Fibroblast of mammary gland (primary cell): ENCODE data around the gene CCNB2.

ENCODE experiments used
- DNase-seq: peaks from one replicate; pipeline ENCODE4 v3.0.0-alpha.2; 2010; ENCODE audit warnings: low read depth
- H3K4me3 ChIP-seq: 2 replicates; pipeline ENCODE4 v1.5.1; 2011; ENCODE audit warnings: low read depth, mild to moderate bottlenecking, low read length, moderate library complexity; ENCODE audit not compliant: control insufficient read depth
- TF ChIP-seq, protein P1 (sequence below): conservative IDR thresholded peaks from 2 replicates; pipeline ENCODE4 v1.5.1; 2011; ENCODE audit warnings: low read depth, low read length, inconsistent platforms; ENCODE audit not compliant: control insufficient read depth, insufficient read depth

The CCNB2 gene

DNA sequence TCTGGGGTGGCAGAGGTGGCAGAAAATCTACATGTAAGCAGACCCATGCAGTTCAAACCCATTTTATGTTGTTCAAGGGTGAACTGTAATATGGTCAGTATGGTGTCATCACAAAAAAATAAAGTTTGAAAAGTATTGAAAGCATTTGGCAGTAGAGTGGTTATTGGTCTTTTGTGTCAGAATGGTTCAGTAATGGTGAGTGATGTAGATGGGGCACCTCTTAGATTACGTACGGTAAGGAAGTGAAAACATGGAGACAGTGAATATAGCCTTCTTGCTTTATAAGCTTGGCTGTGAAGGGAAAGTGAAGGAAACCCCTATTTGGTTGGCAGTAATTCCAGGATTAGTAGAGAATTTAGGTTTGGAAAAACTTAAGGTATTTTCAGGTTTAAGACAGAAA, 17.2 kb upstream of the CCNB2 start:
- H3K4me3 ChIP-seq = no peak overlapping the region
- DNase-seq = no peak
- TF ChIP-seq, protein P1, sequence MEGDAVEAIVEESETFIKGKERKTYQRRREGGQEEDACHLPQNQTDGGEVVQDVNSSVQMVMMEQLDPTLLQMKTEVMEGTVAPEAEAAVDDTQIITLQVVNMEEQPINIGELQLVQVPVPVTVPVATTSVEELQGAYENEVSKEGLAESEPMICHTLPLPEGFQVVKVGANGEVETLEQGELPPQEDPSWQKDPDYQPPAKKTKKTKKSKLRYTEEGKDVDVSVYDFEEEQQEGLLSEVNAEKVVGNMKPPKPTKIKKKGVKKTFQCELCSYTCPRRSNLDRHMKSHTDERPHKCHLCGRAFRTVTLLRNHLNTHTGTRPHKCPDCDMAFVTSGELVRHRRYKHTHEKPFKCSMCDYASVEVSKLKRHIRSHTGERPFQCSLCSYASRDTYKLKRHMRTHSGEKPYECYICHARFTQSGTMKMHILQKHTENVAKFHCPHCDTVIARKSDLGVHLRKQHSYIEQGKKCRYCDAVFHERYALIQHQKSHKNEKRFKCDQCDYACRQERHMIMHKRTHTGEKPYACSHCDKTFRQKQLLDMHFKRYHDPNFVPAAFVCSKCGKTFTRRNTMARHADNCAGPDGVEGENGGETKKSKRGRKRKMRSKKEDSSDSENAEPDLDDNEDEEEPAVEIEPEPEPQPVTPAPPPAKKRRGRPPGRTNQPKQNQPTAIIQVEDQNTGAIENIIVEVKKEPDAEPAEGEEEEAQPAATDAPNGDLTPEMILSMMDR = no peak

DNA sequence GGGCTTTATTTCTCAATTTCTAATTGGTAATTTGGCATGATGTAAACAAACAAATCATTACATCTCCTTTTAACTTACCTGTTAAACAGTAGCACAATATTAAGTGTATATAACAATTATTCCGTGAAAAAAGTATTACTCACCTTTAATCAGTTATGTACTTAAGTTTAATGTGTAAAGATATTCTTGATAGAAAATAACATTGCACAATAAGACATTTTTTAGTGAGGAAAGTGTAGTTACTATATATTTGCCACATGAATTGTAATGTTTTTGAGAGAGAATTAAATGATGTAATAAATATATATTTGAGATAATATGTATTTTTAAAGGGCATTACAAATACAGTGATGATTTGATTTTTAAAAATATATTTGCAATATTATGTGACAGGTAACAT, 10.9 kb upstream of the CCNB2 start:
- H3K4me3 ChIP-seq = no peak overlapping the region
- no peak for DNase-seq
- TF ChIP-seq, protein P1 = no peak

DNA sequence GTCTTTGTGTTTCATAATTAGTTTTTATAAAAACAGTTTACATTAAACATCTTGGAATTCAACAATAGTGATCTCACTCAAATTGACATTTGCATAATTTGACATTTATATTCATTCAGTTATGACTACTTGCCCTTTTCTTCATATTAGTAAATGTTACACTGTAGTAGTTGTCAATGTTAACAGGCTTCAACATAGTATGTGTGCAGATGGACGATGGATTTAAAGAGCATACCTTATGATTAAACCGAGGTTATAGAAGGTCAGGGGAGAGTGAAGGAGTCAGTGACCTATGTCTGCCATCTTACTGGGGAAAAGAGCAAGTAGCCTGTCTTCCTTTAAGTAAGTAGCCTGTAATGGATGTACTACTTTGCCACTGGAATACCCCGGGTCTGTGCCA, 8.5 kb upstream of the CCNB2 start:
- no peak overlapping the region for H3K4me3 ChIP-seq
- TF ChIP-seq, protein P1 = no peak
- DNase-seq = no peak

DNA sequence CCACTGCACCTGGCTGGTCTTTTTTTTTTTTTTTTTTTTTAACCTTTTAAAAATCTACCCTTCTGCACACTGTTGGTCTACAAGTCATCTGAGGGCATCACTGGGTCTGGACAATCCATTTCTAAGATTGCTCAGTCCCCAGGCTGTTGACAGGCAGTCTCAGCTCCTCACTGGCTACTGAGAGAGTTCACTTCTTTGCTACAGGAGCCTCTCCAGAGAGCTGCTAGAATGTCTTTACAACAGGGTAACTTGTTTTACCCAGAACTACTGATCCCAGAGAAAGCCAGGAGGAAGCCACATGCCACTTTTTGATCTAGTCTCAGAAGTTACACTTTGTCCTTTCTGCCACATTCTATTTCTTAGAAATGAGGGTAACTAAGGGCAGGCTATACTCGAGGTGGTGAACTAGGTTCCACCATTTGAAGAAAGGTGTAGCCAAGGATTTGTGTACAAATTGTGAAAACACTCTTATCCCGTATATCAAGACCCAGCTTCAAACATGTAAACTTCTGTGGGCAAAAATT, 5.7 kb upstream of the CCNB2 start:
- no peak for DNase-seq
- TF ChIP-seq, protein P1 = no peak
- no peak overlapping the region for H3K4me3 ChIP-seq

DNA sequence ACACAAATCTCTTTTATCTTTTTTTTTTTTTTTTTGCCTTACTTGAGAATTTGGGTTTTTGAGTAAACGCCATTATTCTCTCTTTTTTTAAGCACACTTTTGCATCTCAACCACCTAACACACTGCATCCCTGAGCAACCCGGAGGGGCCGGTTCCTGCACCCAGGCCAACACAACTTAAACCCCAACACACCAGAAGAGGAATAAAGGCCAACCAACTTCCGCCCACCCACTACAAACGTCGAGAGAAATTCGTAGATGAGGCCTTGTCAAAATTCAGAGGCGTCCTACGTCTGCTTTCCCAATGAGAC, 389 bp upstream of the CCNB2 start:
- DNase-seq = no peak
- H3K4me3 ChIP-seq = peak overlapping the region; percentile 91
- TF ChIP-seq, protein P1 = no peak

DNA sequence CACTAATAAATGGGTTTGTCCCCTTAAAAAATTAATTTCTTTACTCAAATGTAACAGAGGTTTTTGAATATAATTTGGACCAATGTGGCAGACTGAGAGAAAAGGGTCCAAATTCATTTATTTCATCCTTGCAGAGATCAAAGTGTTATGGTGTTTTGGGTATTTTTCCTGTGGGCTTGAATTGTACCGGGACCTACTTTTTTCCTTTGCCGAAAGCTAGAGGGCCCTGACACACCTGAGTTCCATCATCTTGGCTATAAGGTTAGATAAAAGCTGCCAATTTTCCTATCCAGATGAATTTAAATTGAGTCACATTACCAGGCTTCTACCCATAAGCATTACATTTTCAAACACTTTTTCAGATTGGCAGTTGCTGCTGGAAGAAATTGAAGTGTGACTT, 908 bp downstream of the CCNB2 start:
- no peak for DNase-seq
- H3K4me3 ChIP-seq = peak overlapping the region; percentile 91
- TF ChIP-seq, protein P1 = peak; percentile 23

DNA sequence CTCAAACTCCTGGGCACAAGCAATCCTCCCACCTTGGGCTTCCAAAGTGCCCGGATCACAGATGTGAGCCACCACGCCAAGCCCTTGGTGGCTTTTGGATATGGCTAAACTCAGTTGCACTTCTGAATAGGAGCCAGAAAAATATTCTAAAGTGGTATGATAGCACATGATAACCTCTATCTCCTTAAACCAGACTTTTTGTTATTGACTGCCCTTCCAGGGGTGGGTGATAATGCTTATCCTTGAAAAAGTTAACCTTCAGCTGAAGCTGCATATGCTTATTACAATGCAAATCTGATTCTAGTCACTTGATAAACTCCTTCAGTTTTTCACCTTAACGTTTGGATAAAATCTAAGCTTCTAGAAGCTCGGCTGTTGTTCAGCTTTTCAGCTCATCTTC, 6.3 kb downstream of the CCNB2 start:
- TF ChIP-seq, protein P1 = no peak
- H3K4me3 ChIP-seq = no peak overlapping the region
- DNase-seq = no peak
